ENCODE data around the gene TLR2. TPM values are rescaled to one million over a fixed set of nuclear protein-coding genes. Genes with fewer than 3 reads are reported as not detected.

Gene TLR2
- total and polyA plus RNA-seq, 3 experiments from 2014 or later: 0.20 to 0.53 (median 0.53) TPM

- Histone ChIP-seq H3K36me3 (ENCODE audit: insufficient read depth, low read length) (no peaks in the 10 kb centered on the region), H3K9me3 (ENCODE audit: low read length) (no peaks in the 10 kb centered on the region), H3K27ac (ENCODE audit: low read depth, low read length) (no peak overlapping the region), H3K4me1 (ENCODE audit: insufficient read depth, low read length) (no peaks in the 10 kb centered on the region), H3K4me3 (ENCODE audit: low read length) (no peak overlapping the region), H3K27me3 (ENCODE audit: insufficient read depth, low read length, poor library complexity, severe bottlenecking) (no peaks in the 10 kb centered on the region)
- DNase-seq: no peak
- no peak overlapping the region for H3K27ac Mint-ChIP-seq
- peaks cover 4 to 8% (median 6%) of the 10 kb centered on the region in 3 donors for H3K4me1 Mint-ChIP-seq
- no peaks in the 10 kb centered on the region for H3K9me3 Mint-ChIP-seq
- H3K36me3 Mint-ChIP-seq: peaks cover under 1 to 15% (median 8%) of the 10 kb centered on the region in 3 donors
- CTCF ChIA-PET: interaction anchor here (4.0 kb wide), 1 partner anchor 208 kb away, joined by 15 read pairs; no protein-coding TSS in a partner anchor
- peaks cover 0 to 2% of the 10 kb centered on the region in 2 donors for H3K27me3 Mint-ChIP-seq
- POLR2A ChIA-PET: no interaction called here
- H3K4me3 Mint-ChIP-seq: no peak overlapping the region
These were observed 42.5 kb upstream of the TLR2 start for GRCh38 chr4:153641532-153641931.

GRCh38 chr4:153643406-153644383 is 40.4 kb upstream of the TLR2 start:
- ChIA-PET CTCF (interaction anchor here (0.7 to 4.0 kb wide), 19 partner anchors 8 to 560 kb away, joined by 3 to 21 read pairs (median 4); partner anchors contain the start of gene MND1), POLR2A (no interaction called here)
- no peaks in the 10 kb centered on the region for H3K27me3 ChIP-seq (ENCODE audit: insufficient read depth, low read length, poor library complexity, severe bottlenecking)
- H3K4me1 Mint-ChIP-seq: peaks cover 4 to 8% (median 6%) of the 10 kb centered on the region in 3 donors
- H3K9me3 Mint-ChIP-seq: no peaks in the 10 kb centered on the region
- peaks cover 4% of the 10 kb centered on the region for H3K4me1 ChIP-seq (ENCODE audit: insufficient read depth, low read length)
- H3K27me3 Mint-ChIP-seq: peaks cover 0 to 2% of the 10 kb centered on the region in 2 donors
- peak overlapping the region in 3 of 8 donors; percentile 5 to 41 (median 15) for H3K27ac Mint-ChIP-seq
- H3K4me3 ChIP-seq (ENCODE audit: low read length): no peak overlapping the region
- H3K36me3 Mint-ChIP-seq: no peaks in the 10 kb centered on the region
- no peaks in the 10 kb centered on the region for H3K9me3 ChIP-seq (ENCODE audit: low read length)
- peak overlapping the region in 2 of 7 donors; percentile 7 to 9 for H3K4me3 Mint-ChIP-seq
- no peaks in the 10 kb centered on the region for H3K36me3 ChIP-seq (ENCODE audit: insufficient read depth, low read length)
- no peak overlapping the region for H3K27ac ChIP-seq (ENCODE audit: low read depth, low read length)
- peak in 2 of 5 donors; percentile 44 to 60 for DNase-seq

GRCh38 chr4:153645183-153645582 is 38.9 kb upstream of the TLR2 start:
- Mint-ChIP-seq H3K27me3 (no peaks in the 10 kb centered on the region), H3K4me1 (peaks cover 2 to 8% (median 6%) of the 10 kb centered on the region in 3 donors), H3K36me3 (no peaks in the 10 kb centered on the region), H3K4me3 (no peak overlapping the region), H3K9me3 (no peaks in the 10 kb centered on the region), H3K27ac (no peak overlapping the region)
- Histone ChIP-seq H3K36me3 (ENCODE audit: insufficient read depth, low read length) (no peaks in the 10 kb centered on the region), H3K9me3 (ENCODE audit: low read length) (no peaks in the 10 kb centered on the region), H3K4me3 (ENCODE audit: low read length) (no peak overlapping the region), H3K27ac (ENCODE audit: low read depth, low read length) (no peak overlapping the region), H3K27me3 (ENCODE audit: insufficient read depth, low read length, poor library complexity, severe bottlenecking) (no peaks in the 10 kb centered on the region), H3K4me1 (ENCODE audit: insufficient read depth, low read length) (peaks cover 4% of the 10 kb centered on the region)
- no peak for DNase-seq
- CTCF ChIA-PET: interaction anchor here (0.9 to 4.0 kb wide), 3 partner anchors 11 to 517 kb away, joined by 3 to 21 read pairs (median 15); no protein-coding TSS in a partner anchor
- POLR2A ChIA-PET: no interaction called here

GRCh38 chr4:153646261-153646660 is 37.8 kb upstream of the TLR2 start:
- peaks cover 9% of the 10 kb centered on the region for H3K4me1 ChIP-seq (ENCODE audit: insufficient read depth, low read length)
- no peaks in the 10 kb centered on the region for H3K9me3 Mint-ChIP-seq
- ChIA-PET CTCF (interaction anchor here (0.9 kb wide), 1 partner anchor 12 kb away, joined by 3 read pairs; no protein-coding TSS in a partner anchor), POLR2A (no interaction called here)
- H3K4me3 Mint-ChIP-seq: no peak overlapping the region
- H3K4me1 Mint-ChIP-seq: peaks cover 5 to 13% (median 12%) of the 10 kb centered on the region in 3 donors
- no peaks in the 10 kb centered on the region for H3K9me3 ChIP-seq (ENCODE audit: low read length)
- no peaks in the 10 kb centered on the region for H3K36me3 ChIP-seq (ENCODE audit: insufficient read depth, low read length)
- no peak for DNase-seq
- no peak overlapping the region for H3K27ac ChIP-seq (ENCODE audit: low read depth, low read length)
- no peaks in the 10 kb centered on the region for H3K27me3 Mint-ChIP-seq
- H3K4me3 ChIP-seq (ENCODE audit: low read length): no peak overlapping the region
- H3K27ac Mint-ChIP-seq: no peak overlapping the region
- no peaks in the 10 kb centered on the region for H3K27me3 ChIP-seq (ENCODE audit: insufficient read depth, low read length, poor library complexity, severe bottlenecking)
- H3K36me3 Mint-ChIP-seq: no peaks in the 10 kb centered on the region

GRCh38 chr4:153646978-153647377 is 37.1 kb upstream of the TLR2 start:
- Mint-ChIP-seq H3K27ac (peak overlapping the region in 1 of 8 donors; percentile 15), H3K27me3 (no peaks in the 10 kb centered on the region), H3K36me3 (no peaks in the 10 kb centered on the region), H3K4me1 (peaks cover 12 to 21% (median 19%) of the 10 kb centered on the region in 3 donors), H3K4me3 (no peak overlapping the region), H3K9me3 (no peaks in the 10 kb centered on the region)
- ChIA-PET POLR2A (no interaction called here), CTCF (interaction anchor here (0.7 to 1.9 kb wide), 3 partner anchors 13 to 217 kb away, joined by 3 to 4 read pairs (median 4); no protein-coding TSS in a partner anchor)
- no peak overlapping the region for H3K27ac ChIP-seq (ENCODE audit: low read depth, low read length)
- H3K9me3 ChIP-seq (ENCODE audit: low read length): no peaks in the 10 kb centered on the region
- no peaks in the 10 kb centered on the region for H3K27me3 ChIP-seq (ENCODE audit: insufficient read depth, low read length, poor library complexity, severe bottlenecking)
- H3K4me1 ChIP-seq (ENCODE audit: insufficient read depth, low read length): peaks cover 16% of the 10 kb centered on the region
- no peaks in the 10 kb centered on the region for H3K36me3 ChIP-seq (ENCODE audit: insufficient read depth, low read length)
- no peak for DNase-seq
- no peak overlapping the region for H3K4me3 ChIP-seq (ENCODE audit: low read length)

- CTCF ChIA-PET: interaction anchor here (0.9 to 1.9 kb wide), 3 partner anchors 74 to 302 kb away, joined by 3 to 5 read pairs (median 4); no protein-coding TSS in a partner anchor
- H3K27ac Mint-ChIP-seq: no peak overlapping the region
These were observed 36.1 kb upstream of the TLR2 start for GRCh38 chr4:153647975-153648374.

GRCh38 chr4:153649572-153649991 is 34.5 kb upstream of the TLR2 start:
- no peaks in the 10 kb centered on the region for H3K27me3 ChIP-seq (ENCODE audit: insufficient read depth, low read length, poor library complexity, severe bottlenecking)
- DNase-seq: no peak
- no peak overlapping the region for H3K4me3 ChIP-seq (ENCODE audit: low read length)
- H3K27ac ChIP-seq (ENCODE audit: low read depth, low read length): no peak overlapping the region
- H3K27me3 Mint-ChIP-seq: no peaks in the 10 kb centered on the region
- H3K27ac Mint-ChIP-seq: no peak overlapping the region
- H3K4me1 ChIP-seq (ENCODE audit: insufficient read depth, low read length): peaks cover 23% of the 10 kb centered on the region
- H3K4me3 Mint-ChIP-seq: no peak overlapping the region
- H3K9me3 ChIP-seq (ENCODE audit: low read length): no peaks in the 10 kb centered on the region
- ChIA-PET CTCF (interaction anchor here (0.7 to 1.2 kb wide), 2 partner anchors 10 to 15 kb away, joined by 3 to 5 read pairs; no protein-coding TSS in a partner anchor), POLR2A (no interaction called here)
- no peaks in the 10 kb centered on the region for H3K36me3 Mint-ChIP-seq
- H3K9me3 Mint-ChIP-seq: no peaks in the 10 kb centered on the region
- H3K4me1 Mint-ChIP-seq: peaks cover 13 to 22% (median 22%) of the 10 kb centered on the region in 3 donors
- no peaks in the 10 kb centered on the region for H3K36me3 ChIP-seq (ENCODE audit: insufficient read depth, low read length)

More at GRCh38 chr4:153647975-153648374, 36.1 kb upstream of the TLR2 start:
- Histone ChIP-seq H3K9me3 (ENCODE audit: low read length) (no peaks in the 10 kb centered on the region), H3K4me3 (ENCODE audit: low read length) (no peak overlapping the region), H3K27ac (ENCODE audit: low read depth, low read length) (no peak overlapping the region), H3K27me3 (ENCODE audit: insufficient read depth, low read length, poor library complexity, severe bottlenecking) (no peaks in the 10 kb centered on the region), H3K4me1 (ENCODE audit: insufficient read depth, low read length) (peaks cover 23% of the 10 kb centered on the region), H3K36me3 (ENCODE audit: insufficient read depth, low read length) (no peaks in the 10 kb centered on the region)
- Mint-ChIP-seq H3K4me1 (peaks cover 15 to 28% (median 26%) of the 10 kb centered on the region in 3 donors), H3K9me3 (no peaks in the 10 kb centered on the region), H3K36me3 (no peaks in the 10 kb centered on the region), H3K27me3 (no peaks in the 10 kb centered on the region), H3K4me3 (no peak overlapping the region)
- POLR2A ChIA-PET: no interaction called here
- DNase-seq: no peak

Data from CD8-positive, alpha-beta memory T cell (primary cell).